Measurements from ENCODE around the gene GNAS.

The GNAS gene

DNA sequence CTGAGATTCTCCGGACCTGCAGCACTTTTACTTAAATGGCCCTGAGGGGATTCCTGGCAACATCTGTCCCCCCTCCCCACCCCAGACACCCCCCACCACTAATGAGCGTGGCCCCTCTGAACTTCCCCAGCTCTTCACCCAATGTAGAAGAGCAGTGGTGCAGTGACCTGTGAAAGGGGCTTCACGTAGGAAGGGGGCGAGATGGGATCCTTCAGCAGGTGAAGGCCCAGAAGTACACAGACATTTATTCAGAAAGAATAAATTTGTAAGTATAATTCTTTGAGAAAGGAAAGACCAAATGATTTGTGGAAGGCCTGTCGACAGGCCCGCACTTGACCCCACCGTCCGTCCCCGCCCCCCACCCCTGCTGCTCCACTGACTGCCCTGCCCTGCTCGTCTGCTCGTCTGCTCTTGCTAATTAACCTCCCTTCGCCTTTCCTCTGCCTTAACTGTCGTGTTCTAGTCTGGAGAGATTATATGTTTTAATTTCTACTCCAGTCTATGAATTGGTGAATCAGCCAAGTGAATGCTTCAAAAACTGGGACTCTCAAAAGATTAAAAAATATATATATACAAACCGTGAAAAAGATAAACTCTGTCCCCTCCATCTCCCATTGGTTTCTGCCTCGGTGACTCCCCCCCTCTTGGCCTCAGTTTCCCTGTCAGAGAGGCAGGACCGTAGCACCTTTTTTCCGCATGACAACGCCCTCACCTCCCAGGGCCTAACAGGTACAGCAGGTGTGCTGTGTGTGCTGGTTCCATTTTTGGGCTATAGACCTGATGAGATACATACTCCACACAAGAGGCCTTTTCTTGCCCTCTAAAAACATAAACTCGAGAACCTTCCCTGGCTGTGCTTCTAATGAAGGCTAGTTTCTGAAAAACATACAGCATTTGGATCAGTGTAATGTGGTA lies 49.2 kb downstream of the GNAS start:
- no peak for DNase-seq

DNA sequence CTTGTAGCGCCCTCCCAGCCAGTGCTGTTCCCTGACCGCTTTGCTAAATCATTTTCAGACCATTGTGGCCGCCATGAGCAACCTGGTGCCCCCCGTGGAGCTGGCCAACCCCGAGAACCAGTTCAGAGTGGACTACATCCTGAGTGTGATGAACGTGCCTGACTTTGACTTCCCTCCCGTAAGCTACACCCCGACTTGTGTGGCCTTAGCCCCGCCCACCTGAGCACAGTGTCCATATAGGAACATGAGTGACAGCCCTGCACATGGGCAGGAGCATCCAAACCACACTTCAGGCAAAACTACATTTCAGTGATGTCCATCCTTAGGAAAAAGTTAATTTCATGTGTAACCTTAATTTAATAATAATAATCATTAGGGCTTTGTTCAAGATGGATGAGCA lies 51.1 kb downstream of the GNAS start:
- DNase-seq = no peak

DNA sequence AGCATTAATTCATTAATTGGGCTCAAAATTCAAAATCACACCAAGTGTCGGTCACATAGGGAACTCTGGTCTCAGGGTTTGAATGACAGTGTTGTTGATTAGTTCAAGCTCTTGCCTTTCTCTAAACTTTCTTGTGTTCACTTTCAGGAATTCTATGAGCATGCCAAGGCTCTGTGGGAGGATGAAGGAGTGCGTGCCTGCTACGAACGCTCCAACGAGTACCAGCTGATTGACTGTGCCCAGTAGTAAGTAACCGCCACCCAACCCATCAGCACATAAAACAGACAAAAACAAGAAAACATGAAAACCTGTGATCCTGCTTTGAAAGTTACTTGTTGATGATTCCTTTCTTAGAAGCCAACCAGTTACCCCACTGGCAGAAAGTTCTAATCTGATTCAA lies 52.7 kb downstream of the GNAS start:
- DNase-seq = no peak

DNA sequence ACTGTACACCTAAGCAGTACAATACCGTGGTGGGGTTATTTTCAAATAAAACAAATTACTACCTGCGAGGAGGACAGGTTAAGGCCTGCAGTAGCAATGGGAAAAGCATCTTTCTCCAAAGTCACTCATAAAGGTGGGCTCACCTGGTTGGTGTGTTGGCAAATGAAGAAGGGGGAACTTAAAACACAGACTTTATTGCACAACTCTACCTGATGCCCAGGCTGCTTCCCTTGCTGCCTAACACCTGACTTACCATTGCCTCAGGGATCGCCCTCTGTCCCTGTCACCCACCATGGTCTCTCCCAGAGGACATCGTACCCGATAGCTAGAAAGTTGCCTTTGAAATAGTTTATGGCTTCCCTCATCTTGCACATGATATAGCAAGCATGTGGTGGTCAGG lies 53.6 kb downstream of the GNAS start:
- DNase-seq = no peak

DNA sequence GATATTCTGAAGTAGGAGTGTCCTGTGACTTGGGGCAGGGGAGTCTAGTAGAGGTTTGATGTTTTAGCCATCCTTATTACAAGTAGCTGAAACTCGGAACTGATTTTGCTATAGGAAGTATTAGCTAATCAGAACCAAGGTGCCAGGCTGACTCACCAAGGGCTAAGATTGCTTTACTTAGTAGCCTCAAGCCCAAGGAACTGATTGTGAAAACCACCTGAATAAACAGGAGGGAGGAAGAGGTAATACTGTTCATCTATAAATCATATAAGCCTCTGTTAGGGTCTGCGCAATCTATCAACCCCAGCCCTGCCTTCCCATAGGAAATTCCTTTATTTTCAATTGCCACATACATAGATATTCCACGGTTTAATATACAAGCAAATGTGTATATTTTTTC lies 54.4 kb downstream of the GNAS start:
- no peak for DNase-seq

DNA sequence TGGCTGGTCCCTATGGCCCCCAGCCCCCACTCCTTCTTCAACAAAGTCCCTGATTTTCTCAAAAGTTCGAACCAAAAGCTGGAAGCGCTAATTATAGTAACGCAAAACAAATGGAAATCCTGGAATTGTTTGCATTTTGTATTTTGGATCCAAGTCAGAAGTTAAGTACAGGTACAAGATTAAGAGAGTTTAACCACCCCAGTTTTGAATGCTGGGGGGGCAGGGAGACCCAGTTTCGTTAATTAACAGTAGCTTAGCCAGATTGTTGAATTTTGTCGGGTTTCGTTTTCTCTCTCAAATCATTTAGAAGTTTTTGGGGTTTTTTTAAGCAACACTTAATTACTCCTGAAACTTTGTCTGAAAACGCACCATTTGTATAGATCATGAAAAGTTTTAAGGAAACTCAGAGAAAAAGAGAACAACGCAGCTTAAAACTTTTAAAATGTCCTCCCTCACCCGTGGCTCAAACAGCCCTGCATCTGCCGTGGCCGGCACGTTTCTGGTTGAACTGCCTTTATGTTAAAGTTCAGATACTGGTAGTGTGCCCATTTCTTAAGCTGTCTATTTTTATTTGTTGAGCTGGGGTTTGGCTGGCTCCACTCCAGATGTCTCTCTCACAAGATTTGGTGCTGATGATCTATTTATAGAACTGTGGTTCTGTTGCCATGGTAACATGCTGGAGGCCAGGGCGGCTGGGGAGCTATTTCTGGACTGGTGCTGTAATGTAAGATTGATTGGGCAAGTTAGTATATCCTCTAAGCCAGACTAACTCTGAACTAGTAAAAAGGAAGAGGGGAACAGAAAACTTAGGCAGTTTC lies 55.0 kb downstream of the GNAS start:
- DNase-seq = no peak

DNA sequence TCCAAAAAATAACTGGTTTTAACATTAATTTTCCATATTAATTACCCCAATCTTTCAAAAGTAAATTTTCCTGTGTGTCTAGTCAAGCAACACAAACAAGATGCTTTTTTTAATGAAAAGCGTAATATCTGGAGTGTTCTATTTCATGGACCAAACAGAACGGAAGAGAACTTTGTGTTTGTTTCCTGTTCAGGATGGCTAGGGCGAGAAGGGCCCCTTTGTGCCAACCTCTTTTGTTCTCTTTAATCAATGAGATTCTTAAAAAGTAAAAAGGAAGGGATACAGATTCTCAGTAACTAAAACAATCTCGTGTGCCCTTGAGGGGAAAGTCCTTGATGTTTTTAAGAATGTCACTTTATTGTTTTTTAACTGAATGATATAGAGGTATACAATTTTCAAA lies 55.7 kb downstream of the GNAS start:
- DNase-seq = no peak

DNA sequence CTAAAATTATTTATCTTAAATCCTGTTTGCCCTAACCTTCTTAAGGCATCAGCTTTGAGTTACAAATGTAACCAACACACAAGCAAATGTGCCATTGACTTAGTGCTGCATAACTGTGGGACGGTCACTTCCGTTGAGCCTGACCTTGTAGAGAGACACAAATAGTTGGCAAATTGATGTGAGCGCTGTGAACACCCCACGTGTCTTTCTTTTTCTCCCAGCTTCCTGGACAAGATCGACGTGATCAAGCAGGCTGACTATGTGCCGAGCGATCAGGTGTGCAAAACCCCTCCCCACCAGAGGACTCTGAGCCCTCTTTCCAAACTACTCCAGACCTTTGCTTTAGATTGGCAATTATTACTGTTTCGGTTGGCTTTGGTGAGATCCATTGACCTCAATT lies 56.4 kb downstream of the GNAS start:
- DNase-seq = no peak

DNA sequence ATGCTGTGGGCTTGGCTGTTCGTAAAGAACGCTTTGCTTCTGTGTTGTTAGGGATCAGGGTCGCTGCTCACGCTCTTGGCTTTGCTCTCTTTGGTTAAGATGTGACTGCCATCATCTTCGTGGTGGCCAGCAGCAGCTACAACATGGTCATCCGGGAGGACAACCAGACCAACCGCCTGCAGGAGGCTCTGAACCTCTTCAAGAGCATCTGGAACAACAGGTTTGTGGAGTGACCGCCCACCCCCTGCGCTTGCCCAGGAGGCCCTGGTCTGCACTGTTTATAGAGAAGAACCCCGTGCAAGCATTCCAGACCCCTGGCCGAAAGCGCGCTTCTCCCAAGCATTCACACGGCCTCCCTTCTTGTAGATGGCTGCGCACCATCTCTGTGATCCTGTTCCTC lies 57.1 kb downstream of the GNAS start:
- DNase-seq = no peak

DNA sequence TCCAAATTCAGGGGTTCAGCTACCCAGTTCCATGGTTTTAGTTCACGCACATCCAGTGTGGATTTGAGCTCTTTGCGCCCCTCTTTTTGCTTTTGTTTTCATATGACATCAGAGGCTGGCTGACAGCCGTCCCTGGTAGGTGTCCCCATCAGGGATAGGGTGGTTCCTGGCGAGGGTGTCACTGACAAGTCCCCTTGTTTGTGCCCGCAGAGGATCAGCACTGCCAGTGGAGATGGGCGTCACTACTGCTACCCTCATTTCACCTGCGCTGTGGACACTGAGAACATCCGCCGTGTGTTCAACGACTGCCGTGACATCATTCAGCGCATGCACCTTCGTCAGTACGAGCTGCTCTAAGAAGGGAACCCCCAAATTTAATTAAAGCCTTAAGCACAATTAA lies 58.0 kb downstream of the GNAS start:
- no peak for DNase-seq

DNA sequence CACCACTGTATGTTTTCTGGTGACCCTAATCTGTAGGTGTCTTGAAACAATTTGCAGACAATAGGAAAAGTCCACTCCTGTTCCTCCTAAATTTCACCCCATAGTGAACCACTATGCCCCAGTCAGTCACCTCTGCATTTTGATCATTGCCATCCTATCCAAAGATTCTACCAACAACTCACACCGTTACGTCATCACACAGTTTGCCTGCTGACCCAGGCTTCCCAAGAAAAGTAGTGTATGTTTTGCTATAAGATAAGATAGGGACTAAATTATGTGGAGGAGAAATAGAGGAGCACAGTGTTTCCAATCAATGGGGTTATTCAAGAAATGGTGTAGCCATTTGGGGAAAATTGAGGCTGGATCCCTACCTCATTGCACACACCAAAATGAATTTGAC lies 58.8 kb downstream of the GNAS start:
- DNase-seq = no peak

DNA sequence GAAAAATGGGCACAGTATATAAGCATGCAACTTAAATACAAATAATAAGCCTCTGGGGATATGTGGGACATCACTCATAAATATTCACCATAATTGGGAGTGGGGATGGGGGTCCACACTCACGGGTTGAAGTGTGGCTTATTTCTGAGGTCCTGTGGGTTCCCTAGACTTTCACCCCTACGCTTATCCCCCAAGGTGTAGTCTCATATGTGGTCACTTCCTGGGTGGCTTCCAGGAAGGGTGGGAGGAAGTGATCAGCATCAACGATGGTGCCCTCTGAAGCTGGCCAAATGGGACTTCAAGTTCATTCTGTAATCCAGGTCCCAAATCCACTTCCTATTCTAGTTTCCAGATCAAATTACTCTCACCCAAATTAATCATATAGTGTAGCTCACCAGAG lies 59.5 kb downstream of the GNAS start:
- DNase-seq = no peak

DNA sequence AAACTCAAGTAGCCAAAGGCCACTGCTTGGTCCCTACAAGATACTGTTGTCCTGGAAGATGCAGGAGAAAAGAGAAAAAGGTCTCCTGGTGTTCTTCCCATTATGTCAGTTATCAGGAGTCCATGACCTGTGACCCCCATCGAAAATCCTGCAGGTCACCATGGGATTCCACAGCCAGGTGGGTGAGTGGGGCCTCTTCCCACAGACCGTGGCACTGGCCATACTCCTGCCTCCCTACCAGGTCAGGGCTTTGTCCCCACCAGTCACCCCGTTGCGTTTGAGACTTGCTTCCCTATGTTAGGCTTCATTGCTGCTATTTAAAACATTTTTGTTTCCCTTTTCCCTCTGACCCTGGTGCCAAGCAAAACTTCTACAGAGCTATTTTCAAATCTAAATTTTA lies 60.6 kb downstream of the GNAS start:
- no peak for DNase-seq

DNA sequence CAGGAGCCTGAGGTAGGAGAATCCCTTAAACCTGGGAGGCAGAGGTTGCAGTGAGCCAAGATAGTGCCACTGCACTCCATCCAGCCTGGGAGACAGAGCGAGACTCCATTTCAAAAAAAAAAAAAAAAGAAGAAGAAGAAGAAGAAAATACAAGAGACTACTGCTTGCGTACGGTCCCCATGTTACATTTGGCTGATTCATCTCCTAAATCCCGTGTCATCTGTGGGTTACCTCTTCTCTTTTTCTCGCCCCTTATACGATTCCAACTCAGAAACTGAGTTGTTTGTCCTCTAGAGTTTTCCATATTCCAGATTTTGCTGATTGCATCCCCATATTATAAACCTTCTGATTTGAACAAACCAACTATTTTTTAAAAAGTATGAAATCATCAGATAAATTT lies 66.1 kb downstream of the GNAS start:
- DNase-seq = no peak

DNA sequence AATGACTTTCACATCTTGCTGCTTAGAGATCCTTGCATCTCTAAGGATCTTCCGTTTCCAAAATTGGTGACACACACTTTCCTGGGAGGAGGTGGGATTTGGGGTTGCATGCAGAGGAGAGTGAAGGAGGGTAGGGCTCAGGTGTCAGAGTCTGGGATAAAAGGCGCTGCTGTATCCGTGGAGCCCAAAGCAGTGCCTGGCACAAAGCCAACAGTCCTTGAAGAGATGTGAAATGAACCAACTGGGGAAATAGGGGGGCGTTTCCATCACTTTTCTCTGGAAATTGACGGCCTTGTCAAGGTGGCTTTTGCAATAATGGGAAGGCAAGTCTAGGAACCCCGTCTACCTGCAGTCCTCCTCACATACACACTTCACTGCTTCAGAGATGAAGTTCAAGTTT lies 69.0 kb downstream of the GNAS start:
- no peak for DNase-seq

DNA sequence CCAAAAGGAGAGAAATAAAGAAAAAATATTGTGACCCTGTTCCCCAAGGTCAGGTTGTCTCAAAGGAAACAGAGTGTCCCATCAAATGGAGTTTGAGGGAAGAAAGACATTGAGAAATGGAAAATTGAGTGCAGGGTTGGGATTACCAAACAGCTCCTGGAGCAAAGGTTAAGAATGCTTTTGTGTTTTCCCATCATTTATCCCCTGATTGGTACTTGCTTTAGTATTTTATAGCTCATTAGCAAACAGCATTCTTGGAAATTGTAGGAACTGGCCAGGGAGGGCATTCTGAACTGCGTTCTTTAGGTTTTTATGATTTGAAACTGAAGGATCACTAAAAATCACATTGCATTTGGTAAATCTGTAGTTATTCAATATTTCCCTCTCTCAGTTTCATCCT lies 69.5 kb downstream of the GNAS start:
- no peak for DNase-seq

DNA sequence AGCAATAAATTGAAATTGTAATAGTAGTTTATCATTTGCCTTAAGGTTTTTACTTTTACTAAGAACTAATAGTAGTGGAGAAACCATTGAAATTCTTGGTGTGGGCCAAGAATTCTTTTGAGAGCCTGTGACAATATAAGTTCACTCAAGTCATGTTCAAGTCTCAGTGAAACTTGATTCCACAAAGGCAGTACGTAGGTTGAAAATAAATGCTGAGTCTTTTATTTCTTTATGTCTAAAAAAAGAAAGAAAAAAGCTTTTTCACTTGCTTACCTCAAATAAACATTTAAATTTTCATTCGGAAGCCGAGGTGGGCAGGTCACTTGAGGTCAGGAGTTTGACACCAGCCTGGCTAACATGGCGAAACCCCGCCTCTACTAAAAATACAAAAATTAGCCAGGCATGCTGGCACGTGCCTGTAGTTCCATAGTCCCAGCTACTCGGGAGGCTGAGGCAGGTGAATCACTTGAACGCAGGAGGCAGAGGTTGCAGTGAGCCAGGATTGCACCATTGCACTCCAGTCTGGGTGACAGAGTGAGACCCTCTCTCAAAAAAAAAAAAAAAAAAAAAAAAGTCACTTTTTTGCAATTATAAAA lies 70.7 kb downstream of the GNAS start:
- no peak for DNase-seq

DNA sequence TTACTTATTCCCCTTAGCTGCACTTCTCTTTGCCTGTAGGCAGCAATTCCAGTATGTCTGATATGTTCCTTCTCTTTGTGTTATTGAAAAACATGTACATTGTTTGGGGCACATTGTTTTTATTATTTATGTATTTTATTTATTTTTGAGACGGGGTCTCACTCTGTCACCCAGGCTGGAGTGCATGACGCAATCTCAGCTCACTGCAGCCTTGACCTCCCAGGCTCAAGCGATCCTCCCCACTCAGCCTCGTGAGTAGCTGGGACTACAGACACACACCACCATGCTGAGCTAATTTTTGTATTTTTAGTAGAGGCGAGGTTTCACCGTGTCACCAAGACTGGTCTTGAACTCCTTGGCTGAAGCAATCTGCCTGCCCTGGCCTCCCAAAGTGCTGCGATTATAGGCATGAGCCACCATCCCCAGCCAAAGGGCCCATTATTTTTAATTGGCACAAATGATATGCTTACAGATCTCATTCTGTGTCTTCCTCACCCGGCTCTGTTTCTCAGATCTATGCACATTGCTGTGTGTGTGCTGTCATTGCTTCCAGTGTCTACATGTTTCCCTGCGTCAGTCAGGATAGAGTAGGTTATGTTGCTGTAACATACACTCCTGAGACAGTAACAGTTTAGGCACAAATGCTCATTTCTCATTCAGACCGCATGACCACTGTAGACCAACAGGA lies 74.4 kb downstream of the GNAS start:
- DNase-seq = no peak

DNA sequence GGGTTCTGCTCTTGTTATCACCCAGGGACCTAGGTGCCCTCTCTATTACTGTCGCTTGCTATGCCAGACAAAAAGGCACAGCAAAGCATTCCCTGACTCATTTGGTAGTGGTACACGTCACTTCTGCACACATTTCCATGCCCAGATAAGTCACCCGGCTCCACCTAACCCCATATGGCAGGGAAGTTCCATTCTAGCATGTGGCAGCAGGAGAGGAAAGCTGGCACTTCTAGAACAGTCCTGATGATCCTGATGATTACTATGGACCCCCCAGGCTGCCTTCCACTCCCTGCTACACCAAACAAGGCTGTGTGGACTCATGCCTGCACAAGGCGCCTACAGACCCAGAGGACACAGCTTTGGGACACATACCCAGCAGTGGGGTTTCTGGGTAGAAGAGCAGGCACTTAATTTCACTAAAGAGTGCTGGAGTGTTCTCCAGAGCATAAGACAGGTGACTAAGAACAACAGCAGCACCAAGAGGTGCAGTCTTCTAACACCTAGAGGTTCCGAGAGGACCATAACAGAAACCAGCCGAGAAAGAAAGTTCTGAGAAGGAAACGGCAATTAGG lies 75.1 kb downstream of the GNAS start:
- DNase-seq = no peak

DNA sequence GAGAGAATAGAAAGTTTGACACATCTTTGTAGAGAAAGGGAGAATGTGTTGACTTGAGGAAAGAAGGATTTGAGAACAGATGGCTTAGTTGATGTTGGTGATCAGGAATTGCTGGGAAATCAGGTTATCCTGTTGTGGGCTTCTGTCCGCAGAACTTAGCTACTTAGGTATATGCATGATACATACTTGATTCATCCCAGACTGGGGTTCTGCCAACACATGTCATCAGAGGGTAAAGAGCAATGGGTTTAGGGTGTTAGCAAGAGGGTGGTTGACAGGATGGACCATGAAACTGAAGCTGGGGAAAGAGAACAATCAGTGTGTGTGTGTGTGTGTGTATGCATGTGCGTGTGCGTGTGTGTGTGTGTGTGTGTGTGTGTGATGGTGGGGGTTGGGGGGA lies 78.0 kb downstream of the GNAS start:
- DNase-seq = no peak

DNA sequence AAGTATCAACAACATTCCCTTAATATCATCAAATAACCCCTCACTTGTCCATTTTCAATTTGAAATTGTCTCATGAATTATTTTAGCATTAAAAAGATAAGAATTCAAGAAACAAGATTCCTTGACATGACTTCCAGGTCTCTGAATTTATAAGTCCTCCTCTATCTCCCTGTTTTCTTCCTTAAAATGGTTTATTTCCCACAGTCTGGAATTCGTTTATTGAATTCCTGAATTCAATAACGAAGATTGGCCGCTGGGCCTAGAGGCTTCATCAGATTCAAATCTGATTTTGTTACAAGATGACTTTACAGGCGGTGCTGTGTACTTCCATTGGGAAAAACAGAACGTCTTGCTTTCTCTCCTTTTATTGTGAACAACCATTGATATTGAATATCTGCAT lies 79.7 kb downstream of the GNAS start:
- DNase-seq = no peak

DNA sequence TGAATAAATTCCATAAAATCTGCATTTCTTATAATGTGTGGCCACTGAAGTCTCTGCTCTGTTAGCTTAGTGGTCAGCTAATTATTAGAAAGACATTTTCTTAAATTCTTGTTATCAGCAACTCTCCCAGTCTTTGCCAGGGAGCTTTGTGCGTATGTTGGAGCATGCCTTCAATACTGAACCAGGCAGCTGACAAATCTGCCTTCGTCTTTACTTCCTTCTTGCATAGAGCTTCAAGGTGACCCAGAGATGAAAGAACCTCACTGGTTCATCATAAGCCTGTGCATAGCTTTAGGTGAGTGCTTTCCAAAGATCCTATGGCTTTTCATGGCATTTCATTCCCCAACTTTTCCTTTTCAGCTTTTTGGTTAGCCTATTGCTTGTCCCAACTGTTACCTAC lies 85.6 kb downstream of the GNAS start:
- DNase-seq = no peak

DNA sequence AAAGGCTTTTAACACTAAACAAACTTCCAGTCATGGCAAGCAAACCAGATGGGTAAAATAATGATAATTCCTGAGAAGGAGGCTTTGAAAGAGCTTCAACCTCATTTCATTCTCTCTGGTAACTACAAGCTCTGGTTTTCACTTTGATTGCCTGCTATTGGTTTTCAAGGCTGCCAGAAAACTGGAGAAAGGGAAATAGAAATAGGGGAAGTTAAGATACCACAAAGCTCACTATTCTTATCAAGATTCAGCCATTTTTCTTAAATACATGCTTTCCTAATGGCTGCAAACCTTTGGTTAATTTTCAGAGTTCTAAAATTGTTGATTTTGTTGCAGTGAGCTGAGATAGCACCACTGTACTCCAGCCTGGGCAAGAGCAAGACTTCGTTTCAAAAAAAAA lies 86.0 kb downstream of the GNAS start:
- DNase-seq = no peak

All from activated naive CD4-positive, alpha-beta T cell treated with anti-CD3 and anti-CD28 coated beads, Interleukin-2, amount 50 U/mL, for 16 hours (primary cell).